CD4-positive, alpha-beta T cell treated with Interleukin-15 for 1 hour (primary cell): Measurements from ENCODE around the gene SPOCD1.

Experiments used
- DNase-seq: peaks from one replicate; pipeline ENCODE4 v3.0.0-alpha.2; 2020

The SPOCD1 gene

DNA sequence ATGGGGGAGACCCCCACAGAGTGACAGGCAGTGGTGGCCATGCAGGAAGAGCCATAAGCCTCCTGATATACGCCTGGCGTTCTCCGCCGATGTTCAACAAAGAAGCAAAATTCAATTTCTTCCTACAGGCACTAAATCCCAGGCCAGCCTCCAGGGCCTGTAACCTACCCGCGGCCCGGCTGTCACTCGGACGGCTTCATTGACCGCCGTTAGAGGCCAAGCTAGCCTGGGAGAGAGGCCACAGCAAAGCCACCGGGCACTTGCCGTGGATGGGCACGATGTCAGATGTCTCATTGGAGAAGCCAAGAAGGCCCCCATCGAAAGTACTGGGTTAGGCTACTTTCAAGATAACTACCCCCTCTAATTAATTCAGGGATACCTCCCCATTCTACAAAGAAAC is 61.4 kb downstream of the SPOCD1 start:
- DNase-seq, result no peak

DNA sequence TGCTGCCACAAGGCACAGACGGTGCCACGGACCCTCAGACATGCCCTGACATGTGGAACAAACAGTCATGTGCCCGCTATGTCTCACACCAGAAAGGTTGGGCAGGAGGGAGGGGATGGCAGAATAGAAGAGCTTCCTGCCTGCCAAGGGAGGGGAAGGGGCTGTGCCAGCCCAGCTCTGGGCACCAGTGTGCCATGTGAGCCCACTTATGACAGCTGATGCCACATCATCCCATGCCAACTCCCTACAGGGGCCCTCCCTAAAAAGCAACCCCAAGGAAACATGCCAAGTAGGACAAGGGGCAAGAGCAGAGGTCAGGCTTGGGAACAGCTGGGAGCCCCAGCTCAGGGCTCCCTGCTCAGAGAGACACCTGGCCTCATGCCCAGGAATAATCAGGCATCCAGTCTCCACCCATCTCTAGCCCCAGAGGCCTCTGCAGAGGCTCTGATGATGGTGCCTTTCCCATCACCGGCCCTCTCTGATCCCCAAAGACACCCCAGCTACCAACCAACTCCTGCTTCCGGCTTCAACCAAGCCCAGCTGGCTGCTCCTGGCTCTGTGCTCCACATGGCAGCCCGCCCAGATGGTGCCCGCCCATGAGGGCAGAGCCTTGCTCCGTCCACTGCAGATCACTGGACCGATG is 62.0 kb downstream of the SPOCD1 start:
- no peak for DNase-seq

DNA sequence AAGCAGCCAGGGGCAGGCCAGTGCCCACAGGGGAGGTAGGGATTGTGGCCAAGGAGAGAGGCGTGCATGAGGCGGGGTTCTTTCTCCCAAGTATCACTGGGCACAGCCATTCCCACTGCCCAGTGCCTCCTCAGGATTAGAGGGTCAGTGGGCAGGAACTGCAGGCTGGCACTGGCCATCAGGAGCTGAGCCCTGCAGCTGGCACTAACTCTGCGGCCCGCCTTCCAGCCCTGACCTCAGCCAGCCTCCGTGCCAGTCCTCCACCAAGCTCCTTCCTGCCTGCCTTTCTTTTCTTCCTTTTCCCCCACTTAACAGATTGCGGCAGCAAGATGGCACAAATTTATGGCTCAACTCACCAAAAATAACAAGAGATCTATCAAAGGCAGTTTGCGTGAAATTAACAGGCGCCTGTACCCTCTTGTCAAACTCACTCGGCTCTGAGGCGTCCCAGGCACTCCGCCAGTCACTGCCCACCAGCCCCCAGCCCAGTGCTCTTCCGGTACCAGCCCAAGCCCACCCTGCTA is 62.8 kb downstream of the SPOCD1 start:
- no peak for DNase-seq

DNA sequence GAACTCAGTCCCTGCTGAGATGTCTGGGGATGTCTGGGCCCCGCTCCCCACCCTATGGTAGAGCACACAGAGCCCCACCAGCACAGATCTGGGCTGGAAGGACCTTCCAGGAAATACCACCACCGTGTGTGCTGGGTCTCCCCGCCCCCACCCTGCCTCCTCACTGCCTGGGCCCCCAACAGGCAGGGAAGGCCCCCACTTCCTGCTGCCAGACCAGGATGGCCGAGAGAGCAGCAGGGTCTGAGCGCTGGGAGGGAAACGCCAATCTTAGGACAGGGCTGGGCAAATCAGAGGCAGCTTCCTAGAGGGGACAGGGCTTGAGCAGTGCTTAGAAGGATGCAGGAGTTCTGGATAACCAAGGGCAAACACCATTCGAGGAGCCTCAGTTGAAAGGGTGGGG is 63.6 kb downstream of the SPOCD1 start:
- DNase-seq, result no peak

DNA sequence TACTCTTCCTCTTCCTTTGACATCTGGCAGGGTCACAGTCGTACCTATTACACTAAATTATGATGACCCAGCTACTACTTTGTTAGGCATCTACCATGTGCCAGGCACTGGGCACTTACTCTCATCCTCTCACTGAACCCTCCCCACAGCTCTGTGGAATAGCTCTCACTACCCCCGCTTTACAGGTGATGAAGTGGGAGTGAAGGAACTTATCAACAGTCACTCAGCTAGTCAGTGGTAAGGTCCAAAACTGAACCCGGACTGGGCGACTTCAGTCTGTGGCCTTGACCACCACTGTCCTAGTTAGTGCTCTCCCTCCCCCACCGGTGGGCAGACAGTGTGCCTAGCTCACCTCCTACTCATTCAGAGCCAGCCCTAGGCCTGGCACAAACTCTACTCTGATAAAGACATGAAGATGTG is 64.0 kb downstream of the SPOCD1 start:
- DNase-seq, result no peak

DNA sequence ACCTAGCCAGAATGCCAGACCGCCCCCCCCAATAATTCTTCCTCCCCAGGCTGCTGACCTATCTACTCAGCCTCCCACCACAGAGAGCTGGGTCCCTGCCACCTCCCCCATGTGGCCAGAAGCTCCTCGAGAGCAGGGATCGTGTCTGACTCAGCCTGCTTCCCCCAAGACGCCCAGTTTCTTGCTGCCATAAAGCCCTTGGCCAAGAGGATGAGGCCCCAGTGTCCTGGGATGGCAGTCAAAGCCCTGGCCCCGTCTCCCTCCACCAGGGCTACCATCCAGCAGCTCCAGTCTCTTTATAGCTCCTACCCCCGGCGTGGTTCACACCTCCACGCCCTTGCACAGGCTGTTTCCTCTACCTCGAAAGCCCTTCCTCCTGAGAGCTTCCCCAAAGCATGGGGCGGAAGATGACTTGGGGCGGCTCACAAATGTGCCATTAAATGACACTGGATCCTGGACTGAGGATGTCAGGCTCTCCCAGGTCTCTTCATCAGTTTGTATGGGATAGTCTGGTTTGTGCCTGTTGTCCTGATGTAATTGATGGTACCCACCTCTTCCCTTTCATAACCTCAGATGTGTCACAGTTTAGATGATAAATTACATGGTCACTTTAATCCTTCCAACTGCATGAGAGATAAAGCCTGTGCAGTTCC is 64.8 kb downstream of the SPOCD1 start:
- DNase-seq, result peak; percentile 41

DNA sequence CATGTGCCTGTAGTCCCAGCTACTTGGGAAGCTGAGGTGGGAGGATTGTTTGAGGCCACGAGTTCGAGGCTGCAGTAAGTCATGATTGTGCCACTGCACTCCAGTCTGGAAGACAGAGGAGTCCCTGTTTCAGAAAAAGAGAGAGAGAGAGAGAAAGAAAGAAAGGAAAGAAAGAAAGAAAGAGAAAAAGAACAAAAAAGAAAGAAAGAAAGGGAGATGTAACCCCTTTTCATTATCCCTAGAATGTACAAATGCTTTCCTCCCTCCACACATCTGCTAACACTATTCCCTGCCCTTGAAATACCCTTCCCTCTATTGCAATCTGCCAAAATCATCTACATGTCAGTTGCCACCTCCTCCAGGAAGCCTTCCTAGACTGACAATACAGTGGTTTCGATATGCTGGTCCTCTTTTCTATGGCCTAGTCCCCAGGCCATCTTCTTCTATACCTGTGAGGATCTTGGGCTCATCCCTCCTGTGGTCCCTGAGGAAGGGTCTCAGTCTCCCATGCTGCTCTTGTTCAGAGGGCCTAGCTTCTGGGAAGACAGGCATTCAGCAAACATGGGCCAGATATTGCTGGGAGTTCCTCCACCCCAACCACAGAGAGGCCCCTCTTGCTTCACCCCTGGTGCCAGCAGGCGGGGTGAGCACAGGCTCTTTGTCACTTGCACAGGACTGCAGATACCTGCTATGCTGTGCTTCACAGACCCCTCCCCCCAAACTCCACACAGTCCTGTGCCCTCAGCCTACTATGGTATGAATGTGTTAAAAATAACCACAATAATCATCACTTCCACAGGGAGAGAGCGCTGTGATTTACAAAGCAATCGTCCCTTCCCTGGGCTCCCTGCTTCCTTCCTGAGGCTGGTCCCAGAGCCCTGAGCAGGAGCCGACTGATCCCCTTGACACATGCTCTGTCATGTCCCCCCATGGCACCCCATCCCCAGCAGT is 65.8 kb downstream of the SPOCD1 start:
- DNase-seq, result no peak

DNA sequence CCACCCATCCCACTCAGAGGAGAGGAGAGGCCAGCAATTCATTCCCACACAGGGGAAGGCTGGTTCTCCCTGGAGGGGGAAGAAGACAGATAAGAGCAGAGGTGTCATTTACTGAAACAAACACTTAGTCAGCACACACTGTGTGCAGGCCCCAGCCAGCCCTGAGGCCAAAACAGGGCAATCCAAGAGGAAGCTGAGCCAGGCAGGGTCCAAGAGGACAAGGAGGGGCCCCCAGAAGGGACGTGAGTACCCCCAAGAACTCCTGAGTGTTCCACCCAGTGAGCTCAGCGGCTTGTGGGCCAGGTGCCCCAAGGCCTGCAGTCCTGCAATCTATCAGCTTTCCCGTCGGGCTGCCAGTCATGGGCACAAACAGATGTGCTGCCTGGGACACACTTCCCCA is 67.5 kb downstream of the SPOCD1 start:
- no peak for DNase-seq

DNA sequence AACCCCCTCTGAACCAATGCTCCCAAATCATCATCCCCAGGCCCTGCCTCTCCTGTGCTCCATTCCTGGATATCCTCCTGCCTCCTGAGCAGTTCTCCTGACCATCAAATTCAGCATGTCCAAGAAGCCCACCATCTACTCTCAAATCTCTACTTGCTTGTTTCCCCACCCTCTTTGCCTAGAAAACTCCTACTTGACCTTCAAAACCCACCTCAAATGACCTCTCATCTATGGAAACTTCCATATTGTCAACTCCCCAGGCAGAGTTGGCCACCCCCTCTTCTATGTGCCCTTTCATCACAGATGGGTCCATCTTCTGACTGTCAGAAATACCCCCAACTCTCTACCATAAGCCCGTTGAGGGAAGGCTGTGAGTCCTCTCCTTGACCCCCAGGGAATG is 68.5 kb downstream of the SPOCD1 start:
- no peak for DNase-seq

DNA sequence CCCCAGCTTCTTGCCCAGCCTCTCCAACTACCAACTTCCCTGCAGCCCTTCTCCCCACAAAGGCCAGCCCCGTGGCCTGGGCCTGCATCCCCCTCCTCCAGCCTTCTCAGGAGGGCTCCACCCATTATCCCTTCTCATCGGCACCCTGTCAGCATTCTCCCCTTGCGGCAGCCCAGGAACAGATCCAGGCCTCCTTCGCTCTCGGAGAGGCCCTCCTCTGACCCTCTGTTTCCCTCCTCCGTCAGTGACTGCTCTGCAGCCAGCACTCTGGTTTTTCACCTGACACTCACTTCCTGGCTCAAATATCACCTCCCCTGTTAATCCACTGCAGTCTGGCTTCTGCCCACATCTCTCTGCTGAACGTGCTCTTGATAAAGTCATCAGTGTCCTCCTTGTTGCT is 69.1 kb downstream of the SPOCD1 start:
- DNase-seq, result no peak

DNA sequence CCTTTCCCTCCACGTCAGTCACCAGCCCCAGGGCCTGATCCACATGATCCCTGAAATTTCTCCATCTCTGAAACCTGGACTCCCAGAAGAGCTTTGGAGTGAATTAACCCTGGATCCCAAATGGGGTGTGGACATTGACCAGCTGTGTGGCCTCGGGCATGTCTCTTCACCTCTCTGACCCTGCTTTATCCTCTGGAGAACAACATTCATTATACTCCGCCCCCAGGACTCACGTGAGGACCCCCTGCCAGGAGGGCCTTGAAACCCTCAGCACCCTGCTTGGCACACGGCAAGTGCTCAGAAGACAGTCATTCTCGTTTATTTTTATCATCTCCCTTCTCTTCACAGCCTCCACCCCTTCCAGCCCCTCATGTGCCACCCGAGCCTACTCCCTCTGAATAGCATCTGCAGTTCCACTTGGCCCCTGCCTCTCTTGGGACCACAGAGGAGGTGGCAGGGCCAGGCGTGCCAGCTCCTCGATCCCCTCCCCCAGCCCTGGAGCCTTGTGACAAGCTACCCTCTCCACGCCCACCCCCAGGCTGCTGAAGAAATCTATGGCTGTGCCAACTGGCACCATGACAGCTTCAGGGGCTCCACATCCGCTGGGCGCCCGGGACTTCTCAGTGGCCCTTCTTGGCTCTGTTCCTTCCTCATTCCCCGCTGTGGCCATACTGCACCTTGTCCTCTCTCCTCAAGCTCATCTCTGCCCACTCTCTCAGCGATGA is 69.7 kb downstream of the SPOCD1 start:
- DNase-seq, result no peak

DNA sequence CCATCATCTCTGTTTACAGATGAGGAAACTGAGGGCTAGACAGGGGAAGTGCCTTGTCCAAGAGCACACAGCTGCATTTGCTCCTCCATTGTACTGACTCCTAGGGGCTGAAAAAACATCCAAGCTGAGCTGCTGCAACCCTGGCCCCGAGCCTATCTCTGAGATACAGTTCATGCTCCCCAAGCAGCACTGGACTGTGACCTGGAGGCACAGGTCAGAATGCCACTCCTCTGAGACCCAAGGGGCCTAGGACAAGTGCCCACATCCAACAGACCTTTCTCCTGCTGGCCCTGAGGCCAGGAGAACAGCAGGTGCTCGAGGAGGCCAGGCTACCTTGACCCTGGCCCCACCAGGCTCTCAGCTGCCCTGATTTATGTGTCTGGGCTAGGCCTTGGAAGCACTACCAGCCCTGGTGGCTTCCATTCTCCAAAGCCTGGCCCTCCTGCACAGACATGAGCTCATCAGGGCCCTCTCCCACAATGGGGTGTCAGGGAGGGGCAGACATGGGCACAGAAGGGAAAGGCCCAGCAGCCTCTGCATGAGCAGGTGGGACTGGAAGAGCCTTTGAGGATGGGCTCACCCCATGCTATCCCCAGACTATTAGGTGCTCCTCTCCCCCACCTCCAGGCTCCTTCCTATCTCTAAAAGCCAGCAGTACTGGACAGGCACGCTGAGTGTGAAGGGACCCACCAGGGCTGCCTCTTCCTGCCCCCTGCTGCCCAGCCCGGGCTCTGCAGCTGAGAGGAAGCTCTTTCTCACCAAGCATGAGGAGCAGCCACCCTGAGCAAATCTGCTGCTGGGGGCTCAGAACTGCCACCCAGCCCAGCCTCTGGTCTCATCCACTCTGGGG is 70.5 kb downstream of the SPOCD1 start:
- peak; percentile 48 for DNase-seq

DNA sequence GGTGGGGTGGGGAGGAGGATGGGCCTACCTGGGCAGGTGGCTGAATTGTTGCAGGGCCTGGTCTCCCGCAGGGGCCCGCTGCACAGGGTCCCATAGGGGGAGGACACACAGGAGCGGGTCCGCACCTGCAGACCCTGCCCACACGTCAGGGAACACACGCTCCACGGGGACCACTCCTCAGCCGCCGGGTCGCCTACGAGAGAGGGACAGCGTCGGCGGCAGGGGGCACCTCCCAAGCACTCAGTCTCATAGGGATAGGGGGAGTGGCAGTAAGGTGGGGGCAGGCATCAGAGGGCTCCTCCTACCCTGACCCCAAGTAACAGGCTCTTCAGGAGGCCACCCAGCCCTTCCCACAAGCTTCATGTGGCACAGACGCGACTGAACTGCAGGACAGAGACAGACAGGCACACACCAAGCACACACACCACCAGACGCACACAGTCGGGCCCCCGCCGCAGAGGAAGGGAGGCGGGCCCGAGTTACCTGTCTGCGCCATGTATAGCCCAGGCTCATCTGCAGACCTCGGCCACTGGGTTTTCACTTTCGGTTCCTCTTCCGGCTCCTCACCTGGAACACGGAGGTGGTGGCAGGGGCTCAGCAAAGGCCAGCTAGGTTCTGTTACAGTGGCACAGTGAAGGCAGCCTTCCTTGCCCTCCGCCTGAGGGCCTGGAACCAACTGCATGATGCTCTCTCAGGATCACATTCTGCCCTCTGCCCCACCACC is 71.5 kb downstream of the SPOCD1 start:
- DNase-seq, result peak; percentile 50

DNA sequence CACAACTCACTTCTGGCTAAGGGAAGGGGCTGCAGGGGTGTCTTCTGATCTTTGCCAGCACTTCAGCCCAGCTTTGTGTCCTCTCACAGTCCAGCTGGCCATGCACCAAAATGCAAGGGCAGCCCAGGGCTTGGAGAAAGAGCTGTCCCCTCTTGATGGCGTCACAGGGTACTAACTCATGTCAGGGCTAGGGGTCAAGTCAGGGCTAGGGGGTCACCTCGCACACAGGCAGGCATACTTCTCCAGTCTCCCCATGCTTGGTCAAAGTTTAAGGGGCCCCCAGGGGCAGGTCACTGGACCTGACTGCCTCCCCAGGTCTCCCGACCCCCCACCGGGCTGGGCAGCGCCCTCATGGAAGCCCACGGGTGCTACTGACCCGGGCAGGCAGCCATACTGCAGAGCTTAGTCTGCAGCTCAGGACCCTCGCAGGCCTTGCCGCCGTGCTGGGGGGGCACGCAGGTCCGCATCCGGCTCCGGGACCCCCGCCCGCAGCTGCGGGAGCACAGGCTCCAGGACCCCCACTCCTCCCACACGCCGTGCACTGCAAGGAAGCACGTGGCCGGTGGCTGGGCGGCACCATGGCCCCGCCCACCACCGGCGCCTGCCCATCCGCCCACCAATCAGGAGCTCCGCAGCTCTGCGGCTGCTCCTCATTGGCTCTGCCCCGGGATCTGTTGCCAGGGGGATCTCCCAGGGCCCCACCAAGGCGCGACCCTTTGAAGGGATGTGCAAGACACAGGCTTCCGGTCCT is 73.2 kb downstream of the SPOCD1 start:
- DNase-seq, result no peak
